ENCODE measurements around the gene ACAP1.

- TF ChIP-seq POLR2AphosphoS5 (IDR thresholded peaks at IDR 0.05; ENCODE audit: borderline replicate concordance, low read depth, low read length) (no peak), EZH2 (IDR thresholded peaks at IDR 0.05) (no peak)
Observed at GRCh38 chr17:7384489-7385081, 48.3 kb downstream of the ACAP1 start.

Measured in SK-N-MC (cell line).